Measurements from ENCODE around the gene LIX1L. TPM values are rescaled to one million over a fixed set of nuclear protein-coding genes. Genes with fewer than 3 reads are reported as not detected.
A peak's percentile ranks its signal among the peaks of the same experiment; 100 is the strongest.

Gene LIX1L
- total and polyA plus RNA-seq, 8 donors: 2.9 to 10.3 (median 5.6) TPM

- WGBS, 2 donors: 9 to 15% methylated on average over 3 of the region's 3 CpGs
- TF ChIP-seq CTCF (IDR thresholded peaks at IDR 0.05): no peak
- no peak for FAIRE-seq
- Histone ChIP-seq H3K9me3 (no peaks in the 10 kb centered on the region), H3K4me1 (peaks cover 7 to 35% (median 22%) of the 10 kb centered on the region in 3 donors), H3K27me3 (no peaks in the 10 kb centered on the region), H3K27ac (peak overlapping the region in 3 of 4 donors; percentile 27 to 89 (median 84)), H3K4me3 (peak overlapping the region; percentile 43 to 93 (median 78)), H3K36me3 (no peaks in the 10 kb centered on the region)
- intact Hi-C loops (cut with DNase I): no loop called here
- no peak for ATAC-seq
- DNase-seq: no peak
These were observed 905 bp downstream of the LIX1L start for GRCh38 chr1:145956781-145957442.

GRCh38 chr1:145956361-145956760 is 1.5 kb downstream of the LIX1L start:
- intact Hi-C loops (cut with DNase I): no loop called here
- ATAC-seq (no peak), DNase-seq (no peak), FAIRE-seq (no peak)
- H3K9me3 ChIP-seq: no peaks in the 10 kb centered on the region
- H3K4me3 ChIP-seq: peak overlapping the region in 1 of 4 donors; percentile 83
- no peak for TF ChIP-seq CTCF (IDR thresholded peaks at IDR 0.05)
- peak overlapping the region in 2 of 4 donors; percentile 84 to 89 for H3K27ac ChIP-seq
- no peaks in the 10 kb centered on the region for H3K27me3 ChIP-seq
- H3K4me1 ChIP-seq: peaks cover 2 to 30% (median 16%) of the 10 kb centered on the region in 3 donors
- no peaks in the 10 kb centered on the region for H3K36me3 ChIP-seq

- TF ChIP-seq CTCF (IDR thresholded peaks at IDR 0.05): no peak
- Histone ChIP-seq H3K4me1 (peaks cover 0 to 30% (median 14%) of the 10 kb centered on the region in 3 donors), H3K9me3 (no peaks in the 10 kb centered on the region), H3K27ac (no peak overlapping the region), H3K27me3 (no peaks in the 10 kb centered on the region), H3K36me3 (no peaks in the 10 kb centered on the region), H3K4me3 (no peak overlapping the region)
- intact Hi-C loops (cut with DNase I): no loop called here
- ATAC-seq (no peak), DNase-seq (no peak), FAIRE-seq (no peak)
- 46 to 56% methylated on average over 2 of the region's 2 CpGs for WGBS, 2 donors
These were observed 2.4 kb downstream of the LIX1L start for GRCh38 chr1:145955436-145955835.

GRCh38 chr1:145953861-145954260 is 4.0 kb downstream of the LIX1L start:
- 91 to 93% methylated on average over 6 of the region's 6 CpGs for WGBS, 2 donors
- Histone ChIP-seq H3K9me3 (no peaks in the 10 kb centered on the region), H3K27ac (no peak overlapping the region), H3K4me3 (no peak overlapping the region), H3K27me3 (no peaks in the 10 kb centered on the region), H3K4me1 (peaks cover 0 to 30% (median 14%) of the 10 kb centered on the region in 3 donors), H3K36me3 (no peaks in the 10 kb centered on the region)
- FAIRE-seq (no peak), DNase-seq (no peak), ATAC-seq (no peak)
- TF ChIP-seq CTCF (IDR thresholded peaks at IDR 0.05): no peak
- intact Hi-C loops (cut with DNase I): no loop called here

- no peak for TF ChIP-seq CTCF (IDR thresholded peaks at IDR 0.05)
- Histone ChIP-seq H3K4me3 (no peak overlapping the region), H3K9me3 (no peaks in the 10 kb centered on the region), H3K27ac (no peak overlapping the region), H3K27me3 (no peaks in the 10 kb centered on the region), H3K4me1 (peaks cover 0 to 26% (median 14%) of the 10 kb centered on the region in 3 donors), H3K36me3 (no peaks in the 10 kb centered on the region)
- ATAC-seq (no peak), FAIRE-seq (no peak), DNase-seq (no peak)
- 97 to 99% methylated on average over 3 of the region's 3 CpGs for WGBS, 2 donors
- intact Hi-C loops (cut with DNase I): no loop called here
These were observed 4.9 kb downstream of the LIX1L start for GRCh38 chr1:145952903-145953302.
